ENCODE results near the gene SLC39A11. TPM values are rescaled to one million over a fixed set of nuclear protein-coding genes. Genes with fewer than 3 reads are reported as not detected.
A peak's percentile ranks its signal among the peaks of the same experiment; 100 is the strongest.

SLC39A11 gene
- total and polyA plus RNA-seq, 8 donors: 13.6 to 49.0 (median 17.5) TPM

- no peaks in the 10 kb centered on the region for H3K9me3 ChIP-seq
- H3K27me3 ChIP-seq: no peaks in the 10 kb centered on the region
- no peak for ATAC-seq
- intact Hi-C loops (cut with DNase I): no loop called here
- DNase-seq: no peak
- TF ChIP-seq CTCF (IDR thresholded peaks at IDR 0.05): no peak
- H3K4me3 ChIP-seq: no peak overlapping the region
- no peak overlapping the region for H3K27ac ChIP-seq
- peaks cover 0 to 38% of the 10 kb centered on the region in 2 donors for H3K36me3 ChIP-seq
- H3K4me1 ChIP-seq: no peaks in the 10 kb centered on the region
These were observed 205.9 kb downstream of the SLC39A11 start for GRCh38 chr17:72886622-72887021.

GRCh38 chr17:72884066-72884465, 208.4 kb downstream of the SLC39A11 start:
- intact Hi-C loops (cut with DNase I): no loop called here
- no peak for TF ChIP-seq CTCF (IDR thresholded peaks at IDR 0.05)
- no peak for DNase-seq

GRCh38 chr17:72883351-72883750, 209.1 kb downstream of the SLC39A11 start:
- H3K4me3 ChIP-seq: no peak overlapping the region
- no peaks in the 10 kb centered on the region for H3K27me3 ChIP-seq
- H3K9me3 ChIP-seq: peaks cover 6 to 25% of the 10 kb centered on the region in 2 donors
- no peak for DNase-seq
- no peak for TF ChIP-seq CTCF (IDR thresholded peaks at IDR 0.05)
- intact Hi-C loops (cut with DNase I): no loop called here
- no peak overlapping the region for H3K27ac ChIP-seq
- H3K36me3 ChIP-seq: peaks cover 0 to 51% of the 10 kb centered on the region in 2 donors
- no peak for ATAC-seq
- no peaks in the 10 kb centered on the region for H3K4me1 ChIP-seq

More at GRCh38 chr17:72884066-72884465, 208.4 kb downstream of the SLC39A11 start:
- H3K27ac ChIP-seq: no peak overlapping the region
- no peaks in the 10 kb centered on the region for H3K4me1 ChIP-seq
- H3K9me3 ChIP-seq: peaks cover 6 to 19% of the 10 kb centered on the region in 2 donors
- no peak for ATAC-seq
- H3K4me3 ChIP-seq: no peak overlapping the region
- no peaks in the 10 kb centered on the region for H3K27me3 ChIP-seq
- peaks cover 0 to 51% of the 10 kb centered on the region in 2 donors for H3K36me3 ChIP-seq

GRCh38 chr17:72882426-72882825, 210.1 kb downstream of the SLC39A11 start:
- Histone ChIP-seq H3K27me3 (no peaks in the 10 kb centered on the region), H3K36me3 (peaks cover 0 to 50% of the 10 kb centered on the region in 2 donors), H3K4me3 (no peak overlapping the region), H3K9me3 (peaks cover 6 to 33% of the 10 kb centered on the region in 2 donors), H3K27ac (no peak overlapping the region), H3K4me1 (no peaks in the 10 kb centered on the region)
- no peak for TF ChIP-seq CTCF (IDR thresholded peaks at IDR 0.05)
- intact Hi-C loops (cut with DNase I): no loop called here
- ATAC-seq (no peak), DNase-seq (peak in 1 of 4 donors; percentile 9)

- Histone ChIP-seq H3K27ac (no peak overlapping the region), H3K4me3 (no peak overlapping the region), H3K9me3 (peaks cover 6 to 47% of the 10 kb centered on the region in 2 donors), H3K36me3 (peaks cover 0 to 47% of the 10 kb centered on the region in 2 donors), H3K4me1 (no peaks in the 10 kb centered on the region), H3K27me3 (no peaks in the 10 kb centered on the region)
- intact Hi-C loops (cut with DNase I): no loop called here
- ATAC-seq: no peak
- no peak for DNase-seq
- TF ChIP-seq CTCF (IDR thresholded peaks at IDR 0.05): no peak
These were observed 212.6 kb downstream of the SLC39A11 start for GRCh38 chr17:72879877-72880276.
